ENCODE results near the gene SBNO2. TPM values are rescaled to one million over a fixed set of nuclear protein-coding genes. Genes with fewer than 3 reads are reported as not detected.

Gene SBNO2
- polyA plus RNA-seq, 1 donor = 18.5 TPM

- DNase-seq = no peak
Observed at GRCh38 chr19:1085053-1085658, 88.9 kb downstream of the SBNO2 start.

- DNase-seq = no peak
Observed at GRCh38 chr19:1084024-1084868, 89.8 kb downstream of the SBNO2 start.

GRCh38 chr19:1082928-1083816, 90.9 kb downstream of the SBNO2 start:
- no peak for DNase-seq

GRCh38 chr19:1082165-1082927, 91.7 kb downstream of the SBNO2 start:
- DNase-seq = no peak

GRCh38 chr19:1081301-1082164, 92.5 kb downstream of the SBNO2 start:
- no peak for DNase-seq

- no peak for DNase-seq
Observed at GRCh38 chr19:1080360-1081161, 93.5 kb downstream of the SBNO2 start.

- no peak for DNase-seq
Observed at GRCh38 chr19:1079566-1080111, 94.4 kb downstream of the SBNO2 start.

- no peak for DNase-seq
Observed at GRCh38 chr19:1076951-1077350, 97.1 kb downstream of the SBNO2 start.

GRCh38 chr19:1076046-1076386, 98.1 kb downstream of the SBNO2 start:
- DNase-seq = no peak

GRCh38 chr19:1074544-1075283, 99.4 kb downstream of the SBNO2 start:
- DNase-seq = no peak

GRCh38 chr19:1073956-1074517, 100.0 kb downstream of the SBNO2 start:
- DNase-seq = no peak

GRCh38 chr19:1073063-1073955, 100.8 kb downstream of the SBNO2 start:
- no peak for DNase-seq

GRCh38 chr19:1072371-1073015, 101.6 kb downstream of the SBNO2 start:
- no peak for DNase-seq

GRCh38 chr19:1070931-1071791, 102.9 kb downstream of the SBNO2 start:
- no peak for DNase-seq

GRCh38 chr19:1070576-1070930, 103.5 kb downstream of the SBNO2 start:
- DNase-seq = no peak

- no peak for DNase-seq
Observed at GRCh38 chr19:1069009-1069779, 104.9 kb downstream of the SBNO2 start.
